CD14-positive monocyte (primary cell): Measurements from ENCODE around the gene STAM2. TPM values are rescaled to one million over a fixed set of nuclear protein-coding genes. Genes with fewer than 3 reads are reported as not detected.
A peak's percentile ranks its signal among the peaks of the same experiment; 100 is the strongest.
"Not testable (repeated sequence)": the region's sequence is repeated elsewhere in the genome, so short reads cannot be mapped to it uniquely, and the experiment has no call there.

ENCODE experiments used
- DNase-seq, 3 donors: peaks; one replicate each; pipeline ENCODE4 v3.0.0-alpha.2; 2011 to 2022
- H2AFZ ChIP-seq: 2 replicates; pipeline ENCODE4 v1.6.0; 2012; ENCODE audit warnings: mild to moderate bottlenecking, low read depth, low read length, inconsistent platforms; ENCODE audit not compliant: insufficient read depth, poor library complexity, severe bottlenecking
- H3K27ac ChIP-seq, 2 donors: 1 replicate in 1 of 2; 2 replicates in 1 of 2; pipeline ENCODE4 v1.5.1; 2012 to 2013; ENCODE audit warnings: low read length in 2 of 2, control low read depth in 1 of 2, inconsistent platforms in 1 of 2, low read depth in 1 of 2, mild to moderate bottlenecking in 1 of 2
- H3K27me3 ChIP-seq, 2 donors: one replicate each; pipeline versions ENCODE4 v1.6.0 to v1.6.1; 2011 to 2013; ENCODE audit warnings: low read length in 2 of 2; ENCODE audit not compliant: control insufficient read depth in 2 of 2, insufficient read depth in 2 of 2
- H3K36me3 ChIP-seq, 2 donors: replicated peaks in 1 of 2; 1 replicate in 1 of 2; 2 replicates in 1 of 2; pipeline versions ENCODE4 v1.5.1 to v1.6.1; 2012 to 2013; ENCODE audit warnings: low read length in 2 of 2, control low read depth in 1 of 2, inconsistent platforms in 1 of 2, mild to moderate bottlenecking in 1 of 2; ENCODE audit not compliant: insufficient read depth in 2 of 2, control insufficient read depth in 1 of 2
- H3K4me1 ChIP-seq, 2 donors: 1 replicate in 1 of 2; 2 replicates in 1 of 2; pipeline versions ENCODE4 v1.5.1 to v1.6.1; 2012 to 2013; ENCODE audit warnings: low read length in 2 of 2, control low read depth in 1 of 2, inconsistent platforms in 1 of 2, mild to moderate bottlenecking in 1 of 2, moderate library complexity in 1 of 2; ENCODE audit not compliant: insufficient read depth in 2 of 2, control insufficient read depth in 1 of 2
- H3K4me2 ChIP-seq: replicated peaks from 2 replicates; pipeline ENCODE3; 2012; ENCODE audit warnings: low read length, moderate library complexity, mild to moderate bottlenecking; ENCODE audit not compliant: poor library complexity, severe bottlenecking; ENCODE audit errors: extremely low read depth
- H3K4me3 ChIP-seq, 3 experiments: fragments of 200-600 bp in 1 of 3; sonication (generic) in 1 of 3; replicated peaks in 1 of 3; 1 replicate in 2 of 3; 2 replicates in 1 of 3; pipeline ENCODE4 v1.5.1; 2011 to 2013; ENCODE audit warnings: low read length in 3 of 3, mild to moderate bottlenecking in 3 of 3, control low read depth in 2 of 3, low read depth in 2 of 3, inconsistent platforms in 1 of 3, moderate library complexity in 1 of 3
- H3K79me2 ChIP-seq: 2 replicates; pipeline ENCODE4 v1.6.0; 2012; ENCODE audit warnings: mild to moderate bottlenecking, control low read depth, inconsistent platforms, low read length, moderate library complexity; ENCODE audit not compliant: insufficient read depth
- H3K9ac ChIP-seq: 2 replicates; pipeline ENCODE4 v1.6.0; 2017; ENCODE audit warnings: low read length, mild to moderate bottlenecking; ENCODE audit not compliant: insufficient read depth, poor library complexity, severe bottlenecking
- H3K9me3 ChIP-seq, 2 donors: replicated peaks in 1 of 2; 1 replicate in 1 of 2; 2 replicates in 1 of 2; pipeline versions ENCODE4 v1.5.1 to v1.6.1; 2012 to 2013; ENCODE audit warnings: low read length in 2 of 2, control low read depth in 1 of 2; ENCODE audit not compliant: control insufficient read depth in 1 of 2, insufficient read depth in 1 of 2
- H4K20me1 ChIP-seq: 2 replicates; pipeline ENCODE4 v1.6.0; 2012; ENCODE audit warnings: mild to moderate bottlenecking, low read length, control low read depth, moderate library complexity; ENCODE audit not compliant: insufficient read depth
- H3K27ac Mint-ChIP-seq, 7 donors: one replicate each; pipeline ENCODE4 v1.8.0; 2020; ENCODE audit warnings: mild to moderate bottlenecking in 7 of 7, mixed read lengths in 7 of 7, moderate library complexity in 6 of 7, inconsistent platforms in 2 of 7
- H3K27me3 Mint-ChIP-seq, 3 donors: one replicate each; pipeline ENCODE4 v1.8.0; 2021 to 2022; ENCODE audit warnings: low read depth in 3 of 3, mild to moderate bottlenecking in 3 of 3, mixed read lengths in 3 of 3, moderate library complexity in 3 of 3, inconsistent platforms in 1 of 3
- H3K36me3 Mint-ChIP-seq, 2 donors: one replicate each; pipeline ENCODE4 v1.8.0; 2020; ENCODE audit warnings: mixed read lengths in 2 of 2, inconsistent platforms in 1 of 2, mild to moderate bottlenecking in 1 of 2
- H3K4me1 Mint-ChIP-seq: one replicate; pipeline ENCODE4 v1.8.0; 2020; ENCODE audit warnings: mild to moderate bottlenecking, mixed read lengths
- H3K4me3 Mint-ChIP-seq, 2 donors: one replicate each; pipeline ENCODE4 v1.8.0; 2020; ENCODE audit warnings: mild to moderate bottlenecking in 2 of 2, mixed read lengths in 2 of 2, moderate library complexity in 1 of 2
- H3K9me3 Mint-ChIP-seq, 7 donors: one replicate each; pipeline ENCODE4 v1.8.0; 2020 to 2022; ENCODE audit warnings: mixed read lengths in 7 of 7, mild to moderate bottlenecking in 6 of 7, moderate library complexity in 6 of 7, inconsistent platforms in 2 of 7
- WGBS: methylation state at CpG from one replicate; pipeline ENCODE4 v1.1.5; 2013; ENCODE audit warnings: missing lambda C conversion rate; ENCODE audit not compliant: insufficient coverage; 5-methylcytosine and 5-hydroxymethylcytosine counted together
- intact Hi-C, 2 donors: fragments of 100-400 bp; cut with micrococcal nuclease; formaldehyde crosslinking; loops; one replicate each; pipeline versions ENCODE4 v1.15.0 to v1.15.1; 2023
- polyA plus RNA-seq, 3 donors: library from polyadenylated mRNA; depleted of rRNA in 1 of 3; unstranded in 2 of 3; stranded (reverse) in 1 of 3; fragments of 300-500 nt in 2 of 3; fragments of >200 nt in 1 of 3; fragmentation: Illumina TruSeq in 2 of 3; gene quantifications; 1 replicate in 2 of 3; 2 replicates in 1 of 3; pipeline ENCODE4 v1.2.3, GENCODE V29; 2012 to 2021
- TF ChIP-seq, protein P1 (sequence below): fragments of 200-600 bp; IDR thresholded peaks from one replicate; pipeline ENCODE4 v1.8.0; 2022; ENCODE audit warnings: antibody characterized with exemption, mild to moderate bottlenecking

The STAM2 gene
- polyA plus RNA-seq, 3 donors, result 6.9 to 12.6 (median 8.2) TPM

GRCh38 chr2:152114366-152114765 is 61.2 kb downstream of the STAM2 start:
- H3K36me3 Mint-ChIP-seq, result peaks cover 10 to 13% of the 10 kb centered on the region in 2 donors

GRCh38 chr2:152107140-152107539 is 68.4 kb downstream of the STAM2 start:
- H3K4me2 ChIP-seq, H2AFZ ChIP-seq, H3K4me1 Mint-ChIP-seq, intact Hi-C loops, H3K36me3 ChIP-seq, H3K9ac ChIP-seq, H3K4me3 ChIP-seq, H3K27me3 Mint-ChIP-seq, H3K27ac Mint-ChIP-seq, H3K27ac ChIP-seq, H3K27me3 ChIP-seq, H3K9me3 Mint-ChIP-seq, H4K20me1 ChIP-seq, DNase-seq, H3K79me2 ChIP-seq, H3K36me3 Mint-ChIP-seq, H3K9me3 ChIP-seq, H3K4me3 Mint-ChIP-seq, H3K4me1 ChIP-seq: not testable (repeated sequence)
- WGBS, result 100% methylated on average over 6 of the region's 13 CpGs

More at GRCh38 chr2:152114366-152114765, 61.2 kb downstream of the STAM2 start:
- WGBS, result 90% methylated on average over 2 of the region's 3 CpGs
- TF ChIP-seq, protein P1, sequence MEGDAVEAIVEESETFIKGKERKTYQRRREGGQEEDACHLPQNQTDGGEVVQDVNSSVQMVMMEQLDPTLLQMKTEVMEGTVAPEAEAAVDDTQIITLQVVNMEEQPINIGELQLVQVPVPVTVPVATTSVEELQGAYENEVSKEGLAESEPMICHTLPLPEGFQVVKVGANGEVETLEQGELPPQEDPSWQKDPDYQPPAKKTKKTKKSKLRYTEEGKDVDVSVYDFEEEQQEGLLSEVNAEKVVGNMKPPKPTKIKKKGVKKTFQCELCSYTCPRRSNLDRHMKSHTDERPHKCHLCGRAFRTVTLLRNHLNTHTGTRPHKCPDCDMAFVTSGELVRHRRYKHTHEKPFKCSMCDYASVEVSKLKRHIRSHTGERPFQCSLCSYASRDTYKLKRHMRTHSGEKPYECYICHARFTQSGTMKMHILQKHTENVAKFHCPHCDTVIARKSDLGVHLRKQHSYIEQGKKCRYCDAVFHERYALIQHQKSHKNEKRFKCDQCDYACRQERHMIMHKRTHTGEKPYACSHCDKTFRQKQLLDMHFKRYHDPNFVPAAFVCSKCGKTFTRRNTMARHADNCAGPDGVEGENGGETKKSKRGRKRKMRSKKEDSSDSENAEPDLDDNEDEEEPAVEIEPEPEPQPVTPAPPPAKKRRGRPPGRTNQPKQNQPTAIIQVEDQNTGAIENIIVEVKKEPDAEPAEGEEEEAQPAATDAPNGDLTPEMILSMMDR, result no peak
- no peak overlapping the region for H3K4me3 Mint-ChIP-seq
- Histone ChIP-seq H3K79me2 (no peaks in the 10 kb centered on the region), H3K4me3 (no peak overlapping the region), H3K9me3 (no peaks in the 10 kb centered on the region), H3K27me3 (no peaks in the 10 kb centered on the region), H3K36me3 (peaks cover 2 to 6% of the 10 kb centered on the region in 2 donors), H3K9ac (no peak overlapping the region), H3K4me2 (no peak overlapping the region), H2AFZ (no peak overlapping the region), H4K20me1 (no peaks in the 10 kb centered on the region), H3K27ac (no peak overlapping the region), H3K4me1 (no peaks in the 10 kb centered on the region)
- H3K27me3 Mint-ChIP-seq, result peaks cover 1 to 3% (median 2%) of the 10 kb centered on the region in 3 donors
- H3K9me3 Mint-ChIP-seq, result no peaks in the 10 kb centered on the region
- H3K4me1 Mint-ChIP-seq, result peaks cover 8% of the 10 kb centered on the region
- DNase-seq, result peak in 2 of 3 donors; percentile 11 to 14
- intact Hi-C loops, result no loop called here
- H3K27ac Mint-ChIP-seq, result no peak overlapping the region
